GM12878 (cell line): Measurements from ENCODE around the gene RDM1. TPM values are rescaled to one million over a fixed set of nuclear protein-coding genes. Genes with fewer than 3 reads are reported as not detected.

Experiments
- ATAC-seq: fragments of 200-7000 bp; cut with Tn5 transposase; 3 replicates; pipeline ENCODE4 v1.9.1; 2020; ENCODE audit warnings: mild to moderate bottlenecking, moderate library complexity
- BruUV-seq: library from RNA; stranded (reverse); fragments of 400-500 nt; replicated peaks from 2 replicates; lab custom pipeline; 2021; lab: Mats Ljungman, UMichigan
- CTCF ChIA-PET: fragments of 300-600 bp; sonication (Branson Sonifier 250); formaldehyde crosslinking; extraction: SDS; loops from one replicate; lab custom pipeline; 2021; ENCODE audit warnings: inconsistent platforms; lab: Yijun Ruan, JAX
- POLR2A ChIA-PET: fragments of 350-600 bp; formaldehyde crosslinking; extraction: SDS; loops from one replicate; lab custom pipeline; 2021; ENCODE audit warnings: inconsistent platforms; lab: Charles Lee
- RAD21 ChIA-PET: fragments of 300-600 bp; sonication (Branson Sonifier 250); formaldehyde crosslinking; loops from one replicate; lab custom pipeline; 2023; ENCODE audit warnings: antibody characterized with exemption; ENCODE audit not compliant: unreplicated experiment; lab: Charles Lee
- SMC1A ChIA-PET: fragments of 300-600 bp; sonication (Branson Sonifier 250); formaldehyde crosslinking; loops from one replicate; lab custom pipeline; 2023; ENCODE audit not compliant: unreplicated experiment, uncharacterized antibody; lab: Charles Lee
- DNase-seq: peaks from one replicate; pipeline ENCODE4 v3.0.0-alpha.2; 2011; ENCODE audit warnings: low read depth, low spot score
- FAIRE-seq: peaks from 3 replicates; lab custom pipeline; 2011; peaks lifted over from hg19 to GRCh38; lab: Jason Lieb, UNC
- H2AFZ ChIP-seq: 2 replicates; pipeline ENCODE4 v1.6.0; 2011; ENCODE audit warnings: low read depth, low read length, control low read depth; ENCODE audit not compliant: control insufficient read depth
- H3K27ac ChIP-seq: 2 replicates; pipeline ENCODE4 v1.5.1; 2011; ENCODE audit warnings: control low read depth; ENCODE audit not compliant: control insufficient read depth, insufficient read depth
- H3K27me3 ChIP-seq, 2 experiments: replicated peaks in 1 of 2; 2 replicates each; pipeline versions ENCODE4 v1.6.0 to v1.6.1; 2011; ENCODE audit warnings: low read length in 1 of 2; ENCODE audit not compliant: control insufficient read depth in 2 of 2, insufficient read depth in 2 of 2
- H3K36me3 ChIP-seq, 2 experiments: 2 replicates each; pipeline ENCODE4 v1.5.1; 2011; ENCODE audit warnings: low read length in 1 of 2; ENCODE audit not compliant: control insufficient read depth in 2 of 2, insufficient read depth in 2 of 2
- H3K4me1 ChIP-seq: 2 replicates; pipeline ENCODE4 v1.6.1; 2011; ENCODE audit warnings: mild to moderate bottlenecking, low read length, moderate library complexity, mixed read lengths; ENCODE audit not compliant: control insufficient read depth, insufficient read depth
- H3K4me2 ChIP-seq: 2 replicates; pipeline ENCODE4 v1.6.0; 2011; ENCODE audit warnings: control low read depth; ENCODE audit not compliant: control insufficient read depth, insufficient read depth
- H3K4me3 ChIP-seq: fragments of 200-600 bp; sonication (generic); 2 replicates; pipeline ENCODE4 v1.5.1; 2016
- H3K79me2 ChIP-seq: 2 replicates; pipeline ENCODE4 v1.6.0; 2011; ENCODE audit warnings: low read length; ENCODE audit not compliant: control insufficient read depth, insufficient read depth
- H3K9ac ChIP-seq: 2 replicates; pipeline ENCODE4 v1.8.0; 2011; ENCODE audit warnings: low read length, control low read depth, mixed read lengths; ENCODE audit not compliant: control insufficient read depth, insufficient read depth
- H3K9me3 ChIP-seq: replicated peaks from 3 replicates; pipeline ENCODE4 v1.5.1; 2011; ENCODE audit warnings: mild to moderate bottlenecking, low read length; ENCODE audit not compliant: control insufficient read depth, insufficient read depth
- H4K20me1 ChIP-seq: 2 replicates; pipeline ENCODE4 v1.6.0; 2011; ENCODE audit not compliant: control insufficient read depth, insufficient read depth
- CBFB ChIP-seq: IDR thresholded peaks from 2 replicates; pipeline ENCODE4 v1.6.1; 2016; ENCODE audit warnings: antibody characterized with exemption, low read depth
- GATAD2B ChIP-seq: fragments of 450-650 bp; conservative IDR thresholded peaks from 2 replicates; pipeline ENCODE4 v1.6.1; 2017; ENCODE audit warnings: low read depth, mild to moderate bottlenecking, moderate library complexity
- NFYB ChIP-seq: IDR thresholded peaks from 2 replicates; pipeline ENCODE4 v1.6.1; 2011; ENCODE audit warnings: low read depth, mild to moderate bottlenecking, low read length, improper control_type of control experiment, moderate library complexity; ENCODE audit not compliant: insufficient read depth
- TAF1 ChIP-seq: IDR thresholded peaks from 2 replicates; pipeline ENCODE4 v1.6.1; 2011; ENCODE audit warnings: mild to moderate bottlenecking, low read depth, low read length, borderline replicate concordance
- TCF12 ChIP-seq: IDR thresholded peaks from 2 replicates; pipeline ENCODE4 v1.6.1; 2011; ENCODE audit warnings: low read depth, mild to moderate bottlenecking, low read length
- WRNIP1 ChIP-seq: IDR thresholded peaks from 2 replicates; pipeline ENCODE4 v1.6.1; 2011; ENCODE audit warnings: low read depth, low read length, improper control_type of control experiment, borderline replicate concordance
- YY1 ChIP-seq: IDR thresholded peaks from 2 replicates; pipeline ENCODE4 v1.6.1; 2011; ENCODE audit warnings: low read depth, mild to moderate bottlenecking, low read length
- WGBS: methylation state at CpG from one replicate; pipeline ENCODE4 v1.1.6; 2016; ENCODE audit warnings: low lambda C conversion rate; ENCODE audit not compliant: insufficient replicate concordance, insufficient coverage; ENCODE audit errors: missing lambda C conversion rate; 5-methylcytosine and 5-hydroxymethylcytosine counted together
- in situ Hi-C: fragments of 300-500 bp; cut with MboI; formaldehyde crosslinking; loops from 9 replicates; pipeline ENCODE4 v1.14.3; 2018; ENCODE audit warnings: mixed read lengths
- intact Hi-C: fragments of 100-400 bp; cut with micrococcal nuclease; formaldehyde crosslinking; loops from one replicate; pipeline ENCODE4 v1.14.2; 2022; ENCODE audit not compliant: unreplicated experiment
- polyA plus RNA-seq, 11 experiments: library from polyadenylated mRNA; depleted of rRNA in 4 of 11; unstranded in 6 of 11; stranded (reverse) in 5 of 11; fragments of >200 nt; fragmentation: Nextera tagmentation in 4 of 11; fragmentation: Illumina TruSeq in 1 of 11; extraction: Ambion mirVana in 4 of 11; extraction: Trizol in 1 of 11; gene quantifications; 1 replicate in 1 of 11; 2 replicates in 10 of 11; pipeline versions ENCODE4 v1.2.1 to v1.2.3, GENCODE V29; 2011 to 2016; ENCODE audit warnings: inconsistent platforms in 2 of 11, missing spikeins in 2 of 11, low read depth in 1 of 11
- total RNA-seq, 4 experiments: library from RNA; depleted of rRNA in 3 of 4; stranded (reverse); fragments of >200 nt in 3 of 4; fragmentation: Illumina TruSeq in 1 of 4; extraction: Trizol in 1 of 4; gene quantifications; 2 replicates each; pipeline versions ENCODE4 v1.2.1 to v1.2.3, GENCODE V29; 2013 to 2021
- TF ChIP-seq, protein P1 (sequence below): fragments of 450-650 bp; IDR thresholded peaks from 2 replicates; pipeline ENCODE4 v1.6.1; 2014; ENCODE audit warnings: mild to moderate bottlenecking
- TF ChIP-seq, protein P2 (sequence below): fragments of 450-650 bp; conservative IDR thresholded peaks from 2 replicates; pipeline ENCODE4 v1.6.1; 2017; ENCODE audit warnings: mild to moderate bottlenecking, moderate library complexity
- TF ChIP-seq, protein P3 (sequence below): IDR thresholded peaks from 2 replicates; pipeline ENCODE4 v1.6.1; 2011; ENCODE audit warnings: borderline replicate concordance, low read depth, mild to moderate bottlenecking, moderate library complexity, mixed read lengths, low read length; ENCODE audit not compliant: insufficient read depth; ENCODE audit errors: extremely low read length
- TF ChIP-seq, protein P4 (sequence below): fragments of 450-650 bp; IDR thresholded peaks from 2 replicates; pipeline ENCODE4 v1.6.1; 2017; ENCODE audit warnings: low read depth, mild to moderate bottlenecking, moderate library complexity
- TF ChIP-seq, protein P5 (sequence below): IDR thresholded peaks from 2 replicates; pipeline ENCODE4 v1.6.1; 2012; ENCODE audit warnings: low read depth, low read length, improper control_type of control experiment
- TF ChIP-seq, protein P6 (sequence below): fragments of 450-650 bp; IDR thresholded peaks from 2 replicates; pipeline ENCODE4 v1.6.1; 2017; ENCODE audit warnings: mild to moderate bottlenecking, moderate library complexity

Gene RDM1
- total and polyA plus RNA-seq, 10 of the 15 experiments (the other 5 are each of a cell fraction or from before 2014, with no cell fraction given): 5.7 to 18.4 (median 10.7) TPM

DNA sequence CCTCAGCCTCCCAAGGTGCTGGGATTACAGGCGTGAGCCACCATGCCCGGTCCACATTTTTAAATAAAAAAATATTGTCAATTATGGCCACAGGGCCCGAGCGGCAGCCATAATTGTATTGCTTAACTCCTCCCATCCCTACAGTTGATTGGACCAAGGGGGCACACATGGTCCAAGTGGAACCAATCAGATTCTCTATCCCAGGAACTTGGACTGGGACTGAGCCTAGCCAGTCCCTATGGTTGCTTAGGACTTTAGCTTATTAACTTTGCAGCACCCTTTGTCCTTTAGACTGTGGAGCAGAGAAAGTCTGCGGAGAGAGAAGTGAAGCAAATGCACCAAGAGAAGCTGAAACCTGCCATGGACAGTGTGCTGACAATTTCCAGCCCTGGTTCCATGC is 5.5 kb upstream of the RDM1 start:
- no peaks in the 10 kb centered on the region for H3K79me2 ChIP-seq
- no peaks in the 10 kb centered on the region for H3K27me3 ChIP-seq
- 0 out of 2 replicates have a peak, but pooled peaks cover under 1% of the 10 kb centered on the region for H3K4me1 ChIP-seq
- H4K20me1 ChIP-seq: no peaks in the 10 kb centered on the region
- in situ Hi-C loops: no loop called here
- no TSS peak for BruUV-seq
- ChIA-PET POLR2A (no interaction called here), CTCF (no interaction called here), RAD21 (no interaction called here), SMC1A (no interaction called here)
- intact Hi-C loops: no loop called here
- no peak for DNase-seq
- no peak overlapping the region for H3K27ac ChIP-seq
- H3K9me3 ChIP-seq: no peaks in the 10 kb centered on the region
- H3K4me2 ChIP-seq: no peak overlapping the region
- H3K36me3 ChIP-seq: no peaks in the 10 kb centered on the region
- peak; percentile 55; the same call in 1 of the 3 replicates for ATAC-seq
- 50% methylated on average over 5 of the region's 5 CpGs for WGBS
- H2AFZ ChIP-seq: no peak overlapping the region; the same call in 1 of the 2 replicates
- H3K4me3 ChIP-seq: no peak overlapping the region
- H3K9ac ChIP-seq: no peak overlapping the region
- no peak for FAIRE-seq
- TF ChIP-seq TAF1 (no peak), NFYB (peak; percentile 31; the same call in 1 of the 2 replicates), GATAD2B (no peak), WRNIP1 (no peak), YY1 (0 out of 2 replicates have a peak, but pooled peaks have one; percentile 45), TCF12 (no peak), CBFB (no peak)
- TF ChIP-seq, protein P1, sequence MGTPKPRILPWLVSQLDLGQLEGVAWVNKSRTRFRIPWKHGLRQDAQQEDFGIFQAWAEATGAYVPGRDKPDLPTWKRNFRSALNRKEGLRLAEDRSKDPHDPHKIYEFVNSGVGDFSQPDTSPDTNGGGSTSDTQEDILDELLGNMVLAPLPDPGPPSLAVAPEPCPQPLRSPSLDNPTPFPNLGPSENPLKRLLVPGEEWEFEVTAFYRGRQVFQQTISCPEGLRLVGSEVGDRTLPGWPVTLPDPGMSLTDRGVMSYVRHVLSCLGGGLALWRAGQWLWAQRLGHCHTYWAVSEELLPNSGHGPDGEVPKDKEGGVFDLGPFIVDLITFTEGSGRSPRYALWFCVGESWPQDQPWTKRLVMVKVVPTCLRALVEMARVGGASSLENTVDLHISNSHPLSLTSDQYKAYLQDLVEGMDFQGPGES: no peak
- TF ChIP-seq, protein P2, sequence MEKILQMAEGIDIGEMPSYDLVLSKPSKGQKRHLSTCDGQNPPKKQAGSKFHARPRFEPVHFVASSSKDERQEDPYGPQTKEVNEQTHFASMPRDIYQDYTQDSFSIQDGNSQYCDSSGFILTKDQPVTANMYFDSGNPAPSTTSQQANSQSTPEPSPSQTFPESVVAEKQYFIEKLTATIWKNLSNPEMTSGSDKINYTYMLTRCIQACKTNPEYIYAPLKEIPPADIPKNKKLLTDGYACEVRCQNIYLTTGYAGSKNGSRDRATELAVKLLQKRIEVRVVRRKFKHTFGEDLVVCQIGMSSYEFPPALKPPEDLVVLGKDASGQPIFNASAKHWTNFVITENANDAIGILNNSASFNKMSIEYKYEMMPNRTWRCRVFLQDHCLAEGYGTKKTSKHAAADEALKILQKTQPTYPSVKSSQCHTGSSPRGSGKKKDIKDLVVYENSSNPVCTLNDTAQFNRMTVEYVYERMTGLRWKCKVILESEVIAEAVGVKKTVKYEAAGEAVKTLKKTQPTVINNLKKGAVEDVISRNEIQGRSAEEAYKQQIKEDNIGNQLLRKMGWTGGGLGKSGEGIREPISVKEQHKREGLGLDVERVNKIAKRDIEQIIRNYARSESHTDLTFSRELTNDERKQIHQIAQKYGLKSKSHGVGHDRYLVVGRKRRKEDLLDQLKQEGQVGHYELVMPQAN: no peak
- TF ChIP-seq, protein P3, sequence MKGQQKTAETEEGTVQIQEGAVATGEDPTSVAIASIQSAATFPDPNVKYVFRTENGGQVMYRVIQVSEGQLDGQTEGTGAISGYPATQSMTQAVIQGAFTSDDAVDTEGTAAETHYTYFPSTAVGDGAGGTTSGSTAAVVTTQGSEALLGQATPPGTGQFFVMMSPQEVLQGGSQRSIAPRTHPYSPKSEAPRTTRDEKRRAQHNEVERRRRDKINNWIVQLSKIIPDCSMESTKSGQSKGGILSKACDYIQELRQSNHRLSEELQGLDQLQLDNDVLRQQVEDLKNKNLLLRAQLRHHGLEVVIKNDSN: no peak
- TF ChIP-seq, protein P4, sequence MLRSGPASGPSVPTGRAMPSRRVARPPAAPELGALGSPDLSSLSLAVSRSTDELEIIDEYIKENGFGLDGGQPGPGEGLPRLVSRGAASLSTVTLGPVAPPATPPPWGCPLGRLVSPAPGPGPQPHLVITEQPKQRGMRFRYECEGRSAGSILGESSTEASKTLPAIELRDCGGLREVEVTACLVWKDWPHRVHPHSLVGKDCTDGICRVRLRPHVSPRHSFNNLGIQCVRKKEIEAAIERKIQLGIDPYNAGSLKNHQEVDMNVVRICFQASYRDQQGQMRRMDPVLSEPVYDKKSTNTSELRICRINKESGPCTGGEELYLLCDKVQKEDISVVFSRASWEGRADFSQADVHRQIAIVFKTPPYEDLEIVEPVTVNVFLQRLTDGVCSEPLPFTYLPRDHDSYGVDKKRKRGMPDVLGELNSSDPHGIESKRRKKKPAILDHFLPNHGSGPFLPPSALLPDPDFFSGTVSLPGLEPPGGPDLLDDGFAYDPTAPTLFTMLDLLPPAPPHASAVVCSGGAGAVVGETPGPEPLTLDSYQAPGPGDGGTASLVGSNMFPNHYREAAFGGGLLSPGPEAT: no peak
- TF ChIP-seq, protein P5, sequence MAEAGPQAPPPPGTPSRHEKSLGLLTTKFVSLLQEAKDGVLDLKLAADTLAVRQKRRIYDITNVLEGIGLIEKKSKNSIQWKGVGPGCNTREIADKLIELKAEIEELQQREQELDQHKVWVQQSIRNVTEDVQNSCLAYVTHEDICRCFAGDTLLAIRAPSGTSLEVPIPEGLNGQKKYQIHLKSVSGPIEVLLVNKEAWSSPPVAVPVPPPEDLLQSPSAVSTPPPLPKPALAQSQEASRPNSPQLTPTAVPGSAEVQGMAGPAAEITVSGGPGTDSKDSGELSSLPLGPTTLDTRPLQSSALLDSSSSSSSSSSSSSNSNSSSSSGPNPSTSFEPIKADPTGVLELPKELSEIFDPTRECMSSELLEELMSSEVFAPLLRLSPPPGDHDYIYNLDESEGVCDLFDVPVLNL: no peak
- TF ChIP-seq, protein P6, sequence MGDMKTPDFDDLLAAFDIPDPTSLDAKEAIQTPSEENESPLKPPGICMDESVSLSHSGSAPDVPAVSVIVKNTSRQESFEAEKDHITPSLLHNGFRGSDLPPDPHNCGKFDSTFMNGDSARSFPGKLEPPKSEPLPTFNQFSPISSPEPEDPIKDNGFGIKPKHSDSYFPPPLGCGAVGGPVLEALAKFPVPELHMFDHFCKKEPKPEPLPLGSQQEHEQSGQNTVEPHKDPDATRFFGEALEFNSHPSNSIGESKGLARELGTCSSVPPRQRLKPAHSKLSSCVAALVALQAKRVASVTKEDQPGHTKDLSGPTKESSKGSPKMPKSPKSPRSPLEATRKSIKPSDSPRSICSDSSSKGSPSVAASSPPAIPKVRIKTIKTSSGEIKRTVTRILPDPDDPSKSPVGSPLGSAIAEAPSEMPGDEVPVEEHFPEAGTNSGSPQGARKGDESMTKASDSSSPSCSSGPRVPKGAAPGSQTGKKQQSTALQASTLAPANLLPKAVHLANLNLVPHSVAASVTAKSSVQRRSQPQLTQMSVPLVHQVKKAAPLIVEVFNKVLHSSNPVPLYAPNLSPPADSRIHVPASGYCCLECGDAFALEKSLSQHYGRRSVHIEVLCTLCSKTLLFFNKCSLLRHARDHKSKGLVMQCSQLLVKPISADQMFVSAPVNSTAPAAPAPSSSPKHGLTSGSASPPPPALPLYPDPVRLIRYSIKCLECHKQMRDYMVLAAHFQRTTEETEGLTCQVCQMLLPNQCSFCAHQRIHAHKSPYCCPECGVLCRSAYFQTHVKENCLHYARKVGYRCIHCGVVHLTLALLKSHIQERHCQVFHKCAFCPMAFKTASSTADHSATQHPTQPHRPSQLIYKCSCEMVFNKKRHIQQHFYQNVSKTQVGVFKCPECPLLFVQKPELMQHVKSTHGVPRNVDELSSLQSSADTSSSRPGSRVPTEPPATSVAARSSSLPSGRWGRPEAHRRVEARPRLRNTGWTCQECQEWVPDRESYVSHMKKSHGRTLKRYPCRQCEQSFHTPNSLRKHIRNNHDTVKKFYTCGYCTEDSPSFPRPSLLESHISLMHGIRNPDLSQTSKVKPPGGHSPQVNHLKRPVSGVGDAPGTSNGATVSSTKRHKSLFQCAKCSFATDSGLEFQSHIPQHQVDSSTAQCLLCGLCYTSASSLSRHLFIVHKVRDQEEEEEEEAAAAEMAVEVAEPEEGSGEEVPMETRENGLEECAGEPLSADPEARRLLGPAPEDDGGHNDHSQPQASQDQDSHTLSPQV: no peak
